Body of pancreas (tissue), 4 donors: ENCODE data around the gene KLK3. TPM values are rescaled to one million over a fixed set of nuclear protein-coding genes. Genes with fewer than 3 reads are reported as not detected.

Source experiments
- ATAC-seq: fragments of 150-250 bp; one replicate; pipeline ENCODE4 v1.9.1; 2016
- DNase-seq, 4 donors: peaks; one replicate each; pipeline ENCODE4 v3.0.0-alpha.2; 2019
- H3K27ac ChIP-seq, 4 donors: fragments of 200-600 bp; sonication (generic); 1 replicate in 3 of 4; 2 replicates in 1 of 4; pipeline versions ENCODE4 v1.5.1 to v1.6.1; 2016 to 2019; ENCODE audit warnings: mild to moderate bottlenecking in 1 of 4, mixed read lengths in 1 of 4, moderate library complexity in 1 of 4
- H3K27me3 ChIP-seq, 2 donors: fragments of 200-600 bp; sonication (generic); one replicate each; pipeline ENCODE4 v1.6.0; 2016; ENCODE audit warnings: mild to moderate bottlenecking in 1 of 2
- H3K36me3 ChIP-seq, 2 donors: fragments of 200-600 bp; sonication (generic); replicated peaks in 1 of 2; 2 replicates each; pipeline ENCODE4 v1.5.1; 2016; ENCODE audit warnings: low read depth in 2 of 2; ENCODE audit not compliant: insufficient read depth in 1 of 2
- H3K4me1 ChIP-seq: fragments of 200-600 bp; sonication (generic); one replicate; pipeline ENCODE4 v1.6.0; 2016
- H3K4me3 ChIP-seq, 2 donors: fragments of 200-600 bp; sonication (generic); 1 replicate in 1 of 2; 2 replicates in 1 of 2; pipeline ENCODE4 v1.5.1; 2016 to 2019
- H3K9me3 ChIP-seq, 3 donors: fragments of 200-600 bp; sonication (generic); 1 replicate in 2 of 3; 2 replicates in 1 of 3; pipeline ENCODE4 v1.5.1; 2016
- POLR2A ChIP-seq, 3 donors: fragments of 450-650 bp; IDR thresholded peaks; one replicate each; pipeline ENCODE4 v1.6.1; 2016; ENCODE audit warnings: antibody characterized with exemption in 3 of 3, mild to moderate bottlenecking in 2 of 3
- WGBS, 2 donors: methylation state at CpG; one replicate each; pipeline ENCODE4 v1.1.5; 2017; 5-methylcytosine and 5-hydroxymethylcytosine counted together
- intact Hi-C: fragments of 100-400 bp; cut with DNase I; formaldehyde crosslinking; loops from one replicate; pipeline ENCODE4 v1.15.1; 2023
- total RNA-seq, 2 donors: library from RNA; depleted of rRNA; stranded (reverse); fragments of >200 nt; gene quantifications; one replicate each; pipeline ENCODE4 v1.1.0, GENCODE V29; 2016
- TF ChIP-seq, protein P1 (sequence below), 7 experiments: fragments of 450-650 bp in 4 of 7; fragments of 200-600 bp in 3 of 7; sonication (generic) in 3 of 7; IDR thresholded peaks; one replicate each; pipeline ENCODE4 v1.5.1; 2016 to 2019; ENCODE audit warnings: antibody characterized with exemption in 7 of 7

The KLK3 gene
- total RNA-seq, 2 donors from 2014 or later = not detected

GRCh38 chr19:50829801-50830200, 24.9 kb upstream of the KLK3 start:
- H3K27ac ChIP-seq = no peak overlapping the region
- H3K27me3 ChIP-seq = no peaks in the 10 kb centered on the region
- TF ChIP-seq POLR2A (IDR thresholded peaks at IDR 0.05) = no peak
- TF ChIP-seq, protein P1, sequence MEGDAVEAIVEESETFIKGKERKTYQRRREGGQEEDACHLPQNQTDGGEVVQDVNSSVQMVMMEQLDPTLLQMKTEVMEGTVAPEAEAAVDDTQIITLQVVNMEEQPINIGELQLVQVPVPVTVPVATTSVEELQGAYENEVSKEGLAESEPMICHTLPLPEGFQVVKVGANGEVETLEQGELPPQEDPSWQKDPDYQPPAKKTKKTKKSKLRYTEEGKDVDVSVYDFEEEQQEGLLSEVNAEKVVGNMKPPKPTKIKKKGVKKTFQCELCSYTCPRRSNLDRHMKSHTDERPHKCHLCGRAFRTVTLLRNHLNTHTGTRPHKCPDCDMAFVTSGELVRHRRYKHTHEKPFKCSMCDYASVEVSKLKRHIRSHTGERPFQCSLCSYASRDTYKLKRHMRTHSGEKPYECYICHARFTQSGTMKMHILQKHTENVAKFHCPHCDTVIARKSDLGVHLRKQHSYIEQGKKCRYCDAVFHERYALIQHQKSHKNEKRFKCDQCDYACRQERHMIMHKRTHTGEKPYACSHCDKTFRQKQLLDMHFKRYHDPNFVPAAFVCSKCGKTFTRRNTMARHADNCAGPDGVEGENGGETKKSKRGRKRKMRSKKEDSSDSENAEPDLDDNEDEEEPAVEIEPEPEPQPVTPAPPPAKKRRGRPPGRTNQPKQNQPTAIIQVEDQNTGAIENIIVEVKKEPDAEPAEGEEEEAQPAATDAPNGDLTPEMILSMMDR (IDR thresholded peaks at IDR 0.05) = no peak
- no peak for ATAC-seq
- H3K9me3 ChIP-seq = no peaks in the 10 kb centered on the region
- no peak overlapping the region for H3K4me3 ChIP-seq
- H3K4me1 ChIP-seq = peaks cover 9% of the 10 kb centered on the region
- 45 to 53% methylated on average over 4 to 5 of the region's 5 CpGs for WGBS, 2 donors
- H3K36me3 ChIP-seq = no peaks in the 10 kb centered on the region
- DNase-seq = no peak
- intact Hi-C loops = no loop called here

- Histone ChIP-seq H3K27me3 (no peaks in the 10 kb centered on the region), H3K36me3 (no peaks in the 10 kb centered on the region), H3K4me1 (peaks cover 9% of the 10 kb centered on the region), H3K27ac (no peak overlapping the region), H3K4me3 (no peak overlapping the region), H3K9me3 (no peaks in the 10 kb centered on the region)
- 53 to 72% methylated on average over 11 to 17 of the region's 17 CpGs for WGBS, 2 donors
- no peak for ATAC-seq
- intact Hi-C loops = no loop called here
- no peak for DNase-seq
- no peak for TF ChIP-seq POLR2A (IDR thresholded peaks at IDR 0.05)
- TF ChIP-seq, protein P1 (IDR thresholded peaks at IDR 0.05) = no peak
These were observed 24.3 kb upstream of the KLK3 start for GRCh38 chr19:50830266-50831025.

DNA sequence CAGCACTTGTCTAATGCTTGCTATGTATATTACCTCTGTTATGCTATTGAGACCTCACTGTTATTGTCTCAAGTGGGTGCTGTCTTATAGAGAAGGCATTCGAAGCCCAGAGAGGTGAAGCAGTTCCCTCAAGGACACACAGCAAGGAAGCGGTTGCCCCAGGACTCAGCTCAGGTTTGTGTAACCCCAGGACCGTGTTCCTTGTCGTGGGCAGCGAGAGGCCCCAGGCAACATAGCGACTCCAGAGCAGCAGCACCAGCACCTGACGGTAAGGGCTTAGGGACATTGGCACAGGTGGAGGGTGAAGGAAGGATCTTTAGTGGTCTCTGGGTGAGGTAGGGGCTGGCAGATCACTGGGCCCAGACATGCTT, 23.7 kb upstream of the KLK3 start:
- no peaks in the 10 kb centered on the region for H3K27me3 ChIP-seq
- intact Hi-C loops = no loop called here

DNA sequence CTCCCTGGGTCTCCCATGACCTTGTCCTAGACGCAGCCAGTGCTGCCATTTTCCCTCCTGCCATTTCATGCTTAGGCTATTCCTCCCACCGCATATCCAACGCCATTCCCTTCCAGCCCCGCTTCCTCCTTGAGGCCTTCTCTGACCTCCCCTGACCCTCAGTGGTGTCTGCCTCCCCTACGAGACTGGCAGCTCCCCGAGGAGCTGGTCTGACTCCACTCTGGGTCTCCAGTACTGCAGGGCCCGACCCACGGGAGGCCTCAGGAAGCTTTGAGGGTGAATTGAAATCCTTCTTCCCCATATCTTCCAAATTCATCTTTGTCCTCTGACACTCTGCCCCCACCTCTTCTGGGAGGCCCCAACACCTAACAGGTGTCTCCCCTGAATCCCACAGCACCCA, 22.0 kb upstream of the KLK3 start:
- WGBS, 2 donors = 90 to 91% methylated on average over 8 of the region's 8 CpGs
- H3K27me3 ChIP-seq = no peaks in the 10 kb centered on the region
- H3K9me3 ChIP-seq = no peaks in the 10 kb centered on the region
- no peaks in the 10 kb centered on the region for H3K36me3 ChIP-seq
- TF ChIP-seq POLR2A (IDR thresholded peaks at IDR 0.05) = no peak
- TF ChIP-seq, protein P1 (IDR thresholded peaks at IDR 0.05) = no peak
- no peak overlapping the region for H3K4me3 ChIP-seq
- no peak overlapping the region for H3K27ac ChIP-seq
- no peak for DNase-seq
- no peak for ATAC-seq
- H3K4me1 ChIP-seq = peaks cover 14% of the 10 kb centered on the region
- intact Hi-C loops = no loop called here

More for the DNA sequence above, 23.7 kb upstream of the KLK3 start:
- WGBS, 2 donors = 79 to 100% methylated on average over 1 to 7 of the region's 7 CpGs
- DNase-seq (no peak), ATAC-seq (no peak)
- no peak overlapping the region for H3K27ac ChIP-seq
- H3K9me3 ChIP-seq = no peaks in the 10 kb centered on the region
- no peaks in the 10 kb centered on the region for H3K36me3 ChIP-seq
- TF ChIP-seq, protein P1 (IDR thresholded peaks at IDR 0.05) = no peak
- TF ChIP-seq POLR2A (IDR thresholded peaks at IDR 0.05) = no peak
- peaks cover 9% of the 10 kb centered on the region for H3K4me1 ChIP-seq
- no peak overlapping the region for H3K4me3 ChIP-seq
